HL-60 (cell line): Measurements from ENCODE around the gene P2RX5.

Experiments
- POLR2AphosphoS5 ChIP-seq: IDR thresholded peaks from 2 replicates; pipeline ENCODE4 v1.6.1; 2012; ENCODE audit warnings: low read depth
- SPI1 ChIP-seq: IDR thresholded peaks from 2 replicates; pipeline ENCODE4 v1.6.1; 2012; ENCODE audit warnings: low read depth, mild to moderate bottlenecking, borderline replicate concordance
- TF ChIP-seq, protein P1 (sequence below): IDR thresholded peaks from one replicate; pipeline ENCODE4 v1.5.1; 2011; ENCODE audit warnings: low read length, control low read depth, inconsistent platforms; ENCODE audit not compliant: insufficient read depth

GRCh38 chr17:3665834-3666233, 30.1 kb downstream of the P2RX5 start:
- TF ChIP-seq, protein P1, sequence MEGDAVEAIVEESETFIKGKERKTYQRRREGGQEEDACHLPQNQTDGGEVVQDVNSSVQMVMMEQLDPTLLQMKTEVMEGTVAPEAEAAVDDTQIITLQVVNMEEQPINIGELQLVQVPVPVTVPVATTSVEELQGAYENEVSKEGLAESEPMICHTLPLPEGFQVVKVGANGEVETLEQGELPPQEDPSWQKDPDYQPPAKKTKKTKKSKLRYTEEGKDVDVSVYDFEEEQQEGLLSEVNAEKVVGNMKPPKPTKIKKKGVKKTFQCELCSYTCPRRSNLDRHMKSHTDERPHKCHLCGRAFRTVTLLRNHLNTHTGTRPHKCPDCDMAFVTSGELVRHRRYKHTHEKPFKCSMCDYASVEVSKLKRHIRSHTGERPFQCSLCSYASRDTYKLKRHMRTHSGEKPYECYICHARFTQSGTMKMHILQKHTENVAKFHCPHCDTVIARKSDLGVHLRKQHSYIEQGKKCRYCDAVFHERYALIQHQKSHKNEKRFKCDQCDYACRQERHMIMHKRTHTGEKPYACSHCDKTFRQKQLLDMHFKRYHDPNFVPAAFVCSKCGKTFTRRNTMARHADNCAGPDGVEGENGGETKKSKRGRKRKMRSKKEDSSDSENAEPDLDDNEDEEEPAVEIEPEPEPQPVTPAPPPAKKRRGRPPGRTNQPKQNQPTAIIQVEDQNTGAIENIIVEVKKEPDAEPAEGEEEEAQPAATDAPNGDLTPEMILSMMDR: no peak
- TF ChIP-seq POLR2AphosphoS5 (no peak), SPI1 (no peak)
